Bronchial epithelial cell (primary cell): Measurements from ENCODE around the gene KRTAP5-2. TPM values are rescaled to one million over a fixed set of nuclear protein-coding genes. Genes with fewer than 3 reads are reported as not detected.
"Not testable (repeated sequence)": the region's sequence is repeated elsewhere in the genome, so short reads cannot be mapped to it uniquely, and the experiment has no call there.

Source experiments
- DNase-seq: peaks from one replicate; pipeline ENCODE4 v3.0.0-alpha.2; 2010; ENCODE audit warnings: low read depth
- FAIRE-seq: peaks from 2 replicates; lab custom pipeline; 2011; peaks lifted over from hg19 to GRCh38; lab: Jason Lieb, UNC
- H3K27me3 ChIP-seq: 2 replicates; pipeline ENCODE4 v1.5.1; 2011; ENCODE audit warnings: low read length; ENCODE audit not compliant: control insufficient read depth, insufficient read depth
- H3K36me3 ChIP-seq: 2 replicates; pipeline ENCODE4 v1.5.1; 2011; ENCODE audit warnings: low read length; ENCODE audit not compliant: control insufficient read depth, insufficient read depth
- H3K4me3 ChIP-seq: 2 replicates; pipeline ENCODE4 v1.5.1; 2011; ENCODE audit warnings: mild to moderate bottlenecking, low read depth, low read length, control low read depth
- CTCF ChIP-seq: IDR thresholded peaks from 2 replicates; pipeline ENCODE4 v1.5.1; 2011; ENCODE audit warnings: mild to moderate bottlenecking, moderate library complexity, low read length, control low read depth, inconsistent platforms; ENCODE audit not compliant: insufficient read depth, severe bottlenecking
- total RNA-seq: library from RNA; depleted of rRNA; stranded (reverse); fragments of >200 nt; gene quantifications from 2 replicates; pipeline ENCODE4 v1.2.1, GENCODE V29; 2014

The KRTAP5-2 gene
- total RNA-seq, 1 donor from 2014 or later, result not detected

- Histone ChIP-seq H3K4me3 (no peak overlapping the region), H3K36me3 (no peaks in the 10 kb centered on the region), H3K27me3 (peaks cover 2% of the 10 kb centered on the region)
- TF ChIP-seq CTCF, result no peak
- FAIRE-seq (no peak), DNase-seq (no peak)
Observed at GRCh38 chr11:1581976-1582375, 16.1 kb downstream of the KRTAP5-2 start.

- peak; percentile 28 for DNase-seq
- no peak for TF ChIP-seq CTCF
- H3K4me3 ChIP-seq, result no peak overlapping the region
- no peaks in the 10 kb centered on the region for H3K36me3 ChIP-seq
- no peak for FAIRE-seq
- H3K27me3 ChIP-seq, result peaks cover 3% of the 10 kb centered on the region
Observed at GRCh38 chr11:1576825-1577224, 21.3 kb downstream of the KRTAP5-2 start.

DNA sequence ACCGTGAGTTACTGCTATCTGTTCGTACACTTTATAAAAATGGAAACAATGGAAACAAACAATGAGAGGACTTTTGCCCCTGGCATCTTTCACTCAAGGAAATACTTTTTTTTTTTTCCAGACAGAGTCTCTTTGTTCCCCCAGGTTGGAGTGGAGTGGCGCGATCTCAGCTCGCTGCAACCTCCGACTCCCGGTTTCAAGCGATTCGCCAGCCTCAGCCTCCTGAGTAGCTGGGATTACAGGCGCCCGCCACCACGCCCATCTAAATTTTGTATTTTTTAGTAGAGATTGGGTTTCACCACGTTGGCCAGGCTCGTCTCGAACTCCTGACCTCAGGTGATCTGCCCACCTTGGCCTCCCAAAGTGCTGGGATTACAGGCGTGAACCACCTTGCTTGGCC is 22.3 kb downstream of the KRTAP5-2 start:
- H3K27me3 ChIP-seq, DNase-seq, H3K36me3 ChIP-seq, H3K4me3 ChIP-seq, FAIRE-seq: not testable (repeated sequence)

DNA sequence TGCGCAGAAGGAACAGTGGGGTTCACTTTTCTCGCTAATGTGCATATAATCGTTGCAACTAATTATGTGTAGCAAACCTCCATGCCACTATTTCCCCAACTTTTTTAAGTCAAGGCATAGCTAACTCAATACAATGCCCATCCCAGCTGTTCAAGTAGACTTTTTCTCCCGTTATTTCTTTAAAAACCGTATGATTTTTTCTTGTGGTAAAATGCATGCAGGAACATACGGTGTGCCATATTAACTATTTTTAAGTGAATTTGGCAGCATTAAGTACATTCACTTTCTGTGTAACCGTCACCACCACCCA is 23.2 kb downstream of the KRTAP5-2 start:
- FAIRE-seq (no peak), DNase-seq (no peak)
- Histone ChIP-seq H3K4me3 (no peak overlapping the region), H3K36me3 (no peaks in the 10 kb centered on the region), H3K27me3 (peaks cover 5% of the 10 kb centered on the region)
- TF ChIP-seq CTCF, result no peak

DNA sequence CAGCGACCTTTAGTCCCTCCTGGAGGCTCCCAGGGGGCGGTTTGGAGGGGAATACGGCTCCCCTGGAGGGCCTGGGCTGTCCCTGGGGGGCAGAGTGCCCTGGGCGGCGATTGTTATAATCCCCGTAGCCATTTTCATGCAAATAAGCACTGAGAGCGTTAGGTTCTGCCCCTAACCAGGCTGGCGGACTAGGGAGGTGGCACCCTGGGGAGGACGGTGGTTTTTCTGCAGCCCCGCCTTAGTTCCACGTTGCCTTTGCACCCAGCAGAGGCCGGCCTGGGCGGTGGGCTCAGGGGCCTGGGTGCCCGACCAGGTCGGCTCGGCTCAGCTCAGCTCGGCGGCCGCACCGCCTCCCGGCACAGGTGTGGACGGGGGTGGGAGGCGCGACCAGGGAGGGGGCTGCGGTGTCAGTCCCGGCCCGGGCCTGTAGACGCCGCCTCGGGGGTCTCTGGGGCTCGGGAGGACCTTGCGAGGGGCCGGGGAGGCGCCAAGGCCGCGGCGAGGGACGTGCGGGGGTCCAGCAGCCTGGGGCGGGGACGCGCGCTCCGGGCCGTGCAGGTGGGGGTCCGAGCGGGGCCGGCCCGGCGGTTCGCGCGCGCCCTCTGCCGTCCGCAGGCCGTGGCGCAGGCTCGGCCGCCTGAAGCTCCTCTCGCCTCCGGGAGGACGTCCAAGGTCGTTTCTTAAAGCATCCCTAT is 23.7 kb downstream of the KRTAP5-2 start:
- DNase-seq, result no peak
- peak overlapping the region; percentile 16 for H3K4me3 ChIP-seq

DNA sequence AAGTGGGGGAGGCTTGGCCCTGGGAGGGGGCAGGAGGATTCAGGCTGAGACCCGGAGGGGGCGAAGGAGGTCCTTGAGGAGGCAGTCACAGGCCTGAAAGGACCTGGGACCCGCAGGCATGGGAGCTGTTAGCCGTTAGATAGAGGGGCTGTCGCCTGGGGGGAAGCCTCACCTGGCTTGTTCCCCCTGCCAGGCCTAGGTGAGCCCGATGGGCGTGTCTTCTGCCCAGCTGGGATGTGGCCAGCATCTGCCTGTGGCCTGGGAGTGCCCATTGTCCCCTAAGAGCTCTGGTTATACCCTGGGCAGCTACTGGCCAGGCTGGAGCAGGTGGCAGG is 24.2 kb downstream of the KRTAP5-2 start:
- H3K4me3 ChIP-seq, result no peak overlapping the region
- no peaks in the 10 kb centered on the region for H3K36me3 ChIP-seq
- no peak for DNase-seq
- FAIRE-seq, result no peak
- peaks cover 5% of the 10 kb centered on the region for H3K27me3 ChIP-seq
- no peak for TF ChIP-seq CTCF

More for the DNA sequence above, 23.7 kb downstream of the KRTAP5-2 start:
- TF ChIP-seq CTCF, result peak; percentile 70
- H3K36me3 ChIP-seq, result no peaks in the 10 kb centered on the region
- peaks cover 5% of the 10 kb centered on the region for H3K27me3 ChIP-seq
- no peak for FAIRE-seq
